GM12878 (cell line): Measurements from ENCODE around the gene MTM1. TPM values are rescaled to one million over a fixed set of nuclear protein-coding genes. Genes with fewer than 3 reads are reported as not detected.

Experiments
- ATAC-seq: fragments of 200-7000 bp; cut with Tn5 transposase; 3 replicates; pipeline ENCODE4 v1.9.1; 2020; ENCODE audit warnings: mild to moderate bottlenecking, moderate library complexity
- BruUV-seq: library from RNA; stranded (reverse); fragments of 400-500 nt; replicated peaks from 2 replicates; lab custom pipeline; 2021; lab: Mats Ljungman, UMichigan
- CTCF ChIA-PET: fragments of 300-600 bp; sonication (Branson Sonifier 250); formaldehyde crosslinking; extraction: SDS; loops from one replicate; lab custom pipeline; 2021; ENCODE audit warnings: inconsistent platforms; lab: Yijun Ruan, JAX
- POLR2A ChIA-PET: fragments of 350-600 bp; formaldehyde crosslinking; extraction: SDS; loops from one replicate; lab custom pipeline; 2021; ENCODE audit warnings: inconsistent platforms; lab: Charles Lee
- RAD21 ChIA-PET: fragments of 300-600 bp; sonication (Branson Sonifier 250); formaldehyde crosslinking; loops from one replicate; lab custom pipeline; 2023; ENCODE audit warnings: antibody characterized with exemption; ENCODE audit not compliant: unreplicated experiment; lab: Charles Lee
- SMC1A ChIA-PET: fragments of 300-600 bp; sonication (Branson Sonifier 250); formaldehyde crosslinking; loops from one replicate; lab custom pipeline; 2023; ENCODE audit not compliant: unreplicated experiment, uncharacterized antibody; lab: Charles Lee
- DNase-seq: peaks from one replicate; pipeline ENCODE4 v3.0.0-alpha.2; 2011; ENCODE audit warnings: low read depth, low spot score
- FAIRE-seq: peaks from 3 replicates; lab custom pipeline; 2011; peaks lifted over from hg19 to GRCh38; lab: Jason Lieb, UNC
- H2AFZ ChIP-seq: 2 replicates; pipeline ENCODE4 v1.6.0; 2011; ENCODE audit warnings: low read depth, low read length, control low read depth; ENCODE audit not compliant: control insufficient read depth
- H3K27ac ChIP-seq: 2 replicates; pipeline ENCODE4 v1.5.1; 2011; ENCODE audit warnings: control low read depth; ENCODE audit not compliant: control insufficient read depth, insufficient read depth
- H3K27me3 ChIP-seq, 2 experiments: replicated peaks in 1 of 2; 2 replicates each; pipeline versions ENCODE4 v1.6.0 to v1.6.1; 2011; ENCODE audit warnings: low read length in 1 of 2; ENCODE audit not compliant: control insufficient read depth in 2 of 2, insufficient read depth in 2 of 2
- H3K36me3 ChIP-seq, 2 experiments: 2 replicates each; pipeline ENCODE4 v1.5.1; 2011; ENCODE audit warnings: low read length in 1 of 2; ENCODE audit not compliant: control insufficient read depth in 2 of 2, insufficient read depth in 2 of 2
- H3K4me1 ChIP-seq: 2 replicates; pipeline ENCODE4 v1.6.1; 2011; ENCODE audit warnings: mild to moderate bottlenecking, low read length, moderate library complexity, mixed read lengths; ENCODE audit not compliant: control insufficient read depth, insufficient read depth
- H3K4me2 ChIP-seq: 2 replicates; pipeline ENCODE4 v1.6.0; 2011; ENCODE audit warnings: control low read depth; ENCODE audit not compliant: control insufficient read depth, insufficient read depth
- H3K4me3 ChIP-seq: fragments of 200-600 bp; sonication (generic); 2 replicates; pipeline ENCODE4 v1.5.1; 2016
- H3K79me2 ChIP-seq: 2 replicates; pipeline ENCODE4 v1.6.0; 2011; ENCODE audit warnings: low read length; ENCODE audit not compliant: control insufficient read depth, insufficient read depth
- H3K9ac ChIP-seq: 2 replicates; pipeline ENCODE4 v1.8.0; 2011; ENCODE audit warnings: low read length, control low read depth, mixed read lengths; ENCODE audit not compliant: control insufficient read depth, insufficient read depth
- H3K9me3 ChIP-seq: replicated peaks from 3 replicates; pipeline ENCODE4 v1.5.1; 2011; ENCODE audit warnings: mild to moderate bottlenecking, low read length; ENCODE audit not compliant: control insufficient read depth, insufficient read depth
- H4K20me1 ChIP-seq: 2 replicates; pipeline ENCODE4 v1.6.0; 2011; ENCODE audit not compliant: control insufficient read depth, insufficient read depth
- CTCF ChIP-seq, 3 experiments: IDR thresholded peaks in 2 of 3; conservative IDR thresholded peaks in 1 of 3; 2 replicates each; pipeline ENCODE4 v1.5.1; 2011; ENCODE audit warnings: low read depth in 3 of 3, low read length in 3 of 3, mild to moderate bottlenecking in 3 of 3, control low read depth in 2 of 3, moderate library complexity in 2 of 3, inconsistent platforms in 1 of 3, mixed read lengths in 1 of 3; ENCODE audit not compliant: control insufficient read depth in 2 of 3, insufficient read depth in 1 of 3; ENCODE audit errors: extremely low read depth in 1 of 3
- CUX1 ChIP-seq: IDR thresholded peaks from 2 replicates; pipeline ENCODE4 v1.6.1; 2012; ENCODE audit warnings: improper control_type of control experiment, low read depth, low read length; ENCODE audit not compliant: insufficient replicate concordance
- E2F4 ChIP-seq: IDR thresholded peaks from 2 replicates; pipeline ENCODE4 v1.6.1; 2012; ENCODE audit warnings: low read depth, low read length, improper control_type of control experiment
- EZH2 ChIP-seq: IDR thresholded peaks from 2 replicates; pipeline ENCODE4 v1.6.1; 2012; ENCODE audit warnings: low read depth, mild to moderate bottlenecking, control low read depth, inconsistent platforms, low read length, borderline replicate concordance; ENCODE audit not compliant: control insufficient read depth
- FOS ChIP-seq: IDR thresholded peaks from 3 replicates; pipeline ENCODE4 v1.6.1; 2011; ENCODE audit warnings: borderline replicate concordance; ENCODE audit not compliant: insufficient read length; ENCODE audit errors: extremely low read depth
- NR2F1 ChIP-seq: fragments of 450-650 bp; conservative IDR thresholded peaks from 2 replicates; pipeline ENCODE4 v1.6.1; 2017; ENCODE audit warnings: mild to moderate bottlenecking
- PAX5 ChIP-seq: IDR thresholded peaks from 2 replicates; pipeline ENCODE4 v1.6.1; 2011; ENCODE audit warnings: low read depth, low read length, borderline replicate concordance
- PAX8 ChIP-seq: fragments of 450-650 bp; IDR thresholded peaks from 2 replicates; pipeline ENCODE4 v1.6.1; 2017; ENCODE audit warnings: mild to moderate bottlenecking, moderate library complexity
- SMAD5 ChIP-seq: IDR thresholded peaks from 2 replicates; pipeline ENCODE4 v1.6.1; 2016; ENCODE audit warnings: antibody characterized with exemption, low read depth
- STAT3 ChIP-seq: IDR thresholded peaks from 2 replicates; pipeline ENCODE4 v1.6.1; 2011; ENCODE audit warnings: low read depth, low read length, improper control_type of control experiment
- WRNIP1 ChIP-seq: IDR thresholded peaks from 2 replicates; pipeline ENCODE4 v1.6.1; 2011; ENCODE audit warnings: low read depth, low read length, improper control_type of control experiment, borderline replicate concordance
- ZNF274 ChIP-seq: IDR thresholded peaks from one replicate; pipeline ENCODE4 v1.8.0; 2011; ENCODE audit not compliant: insufficient read length, insufficient read depth
- whole genome bisulfite sequencing: methylation state at CpG from one replicate; pipeline ENCODE4 v1.1.6; 2016; ENCODE audit warnings: low lambda C conversion rate; ENCODE audit not compliant: insufficient replicate concordance, insufficient coverage; ENCODE audit errors: missing lambda C conversion rate; 5-methylcytosine and 5-hydroxymethylcytosine counted together
- in situ Hi-C: fragments of 300-500 bp; cut with MboI; formaldehyde crosslinking; loops from 9 replicates; pipeline ENCODE4 v1.14.3; 2018; ENCODE audit warnings: mixed read lengths
- intact Hi-C: fragments of 100-400 bp; cut with micrococcal nuclease; formaldehyde crosslinking; loops from one replicate; pipeline ENCODE4 v1.14.2; 2022; ENCODE audit not compliant: unreplicated experiment
- polyA plus RNA-seq, 11 experiments: library from polyadenylated mRNA; depleted of rRNA in 4 of 11; unstranded in 6 of 11; stranded (reverse) in 5 of 11; fragments of >200 nt; fragmentation: Nextera tagmentation in 4 of 11; fragmentation: Illumina TruSeq in 1 of 11; extraction: Ambion mirVana in 4 of 11; extraction: Trizol in 1 of 11; gene quantifications; 1 replicate in 1 of 11; 2 replicates in 10 of 11; pipeline versions ENCODE4 v1.2.1 to v1.2.3, GENCODE V29; 2011 to 2016; ENCODE audit warnings: inconsistent platforms in 2 of 11, missing spikeins in 2 of 11, low read depth in 1 of 11
- total RNA-seq, 4 experiments: library from RNA; depleted of rRNA in 3 of 4; stranded (reverse); fragments of >200 nt in 3 of 4; fragmentation: Illumina TruSeq in 1 of 4; extraction: Trizol in 1 of 4; gene quantifications; 2 replicates each; pipeline versions ENCODE4 v1.2.1 to v1.2.3, GENCODE V29; 2013 to 2021

Gene MTM1
- total and polyA plus RNA-seq, 10 of the 15 experiments (the other 5 are each of a cell fraction or from before 2014, with no cell fraction given) = 3.9 to 13.3 (median 8.4) TPM

DNA sequence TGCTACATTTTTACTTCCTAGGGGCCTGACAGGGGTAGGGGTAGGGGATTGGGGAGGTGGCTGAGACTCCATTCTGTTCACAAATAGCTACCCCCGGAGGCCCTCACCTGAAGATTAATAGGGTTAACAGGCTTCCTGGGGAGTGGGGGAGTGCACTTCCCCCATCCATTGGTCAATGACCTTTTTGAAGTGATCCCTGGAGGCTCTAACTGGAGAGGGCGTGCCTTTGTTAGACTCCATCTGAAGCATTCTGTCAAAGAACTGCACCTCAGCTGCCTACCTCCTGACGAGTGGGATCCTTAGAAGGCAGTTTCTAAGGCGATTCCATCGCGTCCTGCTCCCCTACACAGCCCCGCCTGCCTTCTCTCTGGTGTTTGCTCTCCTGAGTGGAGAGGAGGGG is 10.0 kb upstream of the MTM1 start:
- H3K4me1 ChIP-seq = no peaks in the 10 kb centered on the region
- no peak overlapping the region for H3K9ac ChIP-seq
- no peak overlapping the region for H3K4me3 ChIP-seq
- in situ Hi-C loops (no loop called here), intact Hi-C loops (no loop called here)
- no peak overlapping the region for H2AFZ ChIP-seq
- H3K9me3 ChIP-seq = no peaks in the 10 kb centered on the region
- ATAC-seq (no peak), DNase-seq (no peak), FAIRE-seq (no peak)
- ChIA-PET SMC1A (no interaction called here), RAD21 (interaction anchor here (1.3 kb wide), 1 partner anchor 14 kb away, joined by 3 read pairs; no protein-coding TSS in a partner anchor), POLR2A (no interaction called here), CTCF (interaction anchor here (1.4 kb wide), 1 partner anchor 171 kb away, joined by 3 read pairs; no protein-coding TSS in a partner anchor)
- WGBS = 62% methylated on average over 7 of the region's 7 CpGs
- no peaks in the 10 kb centered on the region for H3K36me3 ChIP-seq
- no peak overlapping the region for H3K4me2 ChIP-seq
- H3K79me2 ChIP-seq = no peaks in the 10 kb centered on the region
- H3K27ac ChIP-seq = no peak overlapping the region
- BruUV-seq = no TSS peak
- H3K27me3 ChIP-seq = no peaks in the 10 kb centered on the region
- H4K20me1 ChIP-seq = no peaks in the 10 kb centered on the region
- TF ChIP-seq PAX5 (no peak), STAT3 (no peak), E2F4 (no peak), FOS (no peak), SMAD5 (no peak), WRNIP1 (no peak), EZH2 (no peak), PAX8 (no peak), NR2F1 (no peak), CUX1 (no peak), CTCF (IDR thresholded peaks at IDR 0.05 in 2 of 3, conservative IDR thresholded peaks at IDR 0.05 in 1 of 3; ENCODE audit: control insufficient read depth in 2 of 3, extremely low read depth in 1 of 3, insufficient read depth in 1 of 3, low read depth in 3 of 3, low read length in 3 of 3) (no peak), ZNF274 (no peak)
